Brain microvascular endothelial cell (primary cell): Measurements from ENCODE around the gene ACP1.

ENCODE experiments used
- DNase-seq: peaks from one replicate; pipeline ENCODE4 v3.0.0-alpha.2; 2020
- H3K27ac ChIP-seq: fragments of 250-450 bp; sonication (Bioruptor Pico); 2 replicates; pipeline ENCODE4 v1.5.1; 2020; ENCODE audit warnings: mild to moderate bottlenecking, moderate library complexity
- H3K27me3 ChIP-seq: fragments of 250-450 bp; sonication (Bioruptor Pico); replicated peaks from 2 replicates; pipeline ENCODE4 v1.5.1; 2020; ENCODE audit warnings: mild to moderate bottlenecking
- H3K36me3 ChIP-seq: fragments of 250-450 bp; sonication (Bioruptor Pico); replicated peaks from 2 replicates; pipeline ENCODE4 v1.5.1; 2020; ENCODE audit warnings: mild to moderate bottlenecking
- H3K4me3 ChIP-seq: 2 replicates; pipeline ENCODE4 v1.5.1; 2011; ENCODE audit warnings: low read depth, mild to moderate bottlenecking, control low read depth, low read length, moderate library complexity
- CTCF ChIP-seq: IDR thresholded peaks from 2 replicates; pipeline ENCODE4 v1.5.1; 2011; ENCODE audit warnings: low read depth, mild to moderate bottlenecking, moderate library complexity, low read length, control low read depth, inconsistent platforms; ENCODE audit errors: missing control alignments
- in situ Hi-C: cut with HindIII; loops from 2 replicates; pipeline ENCODE4 v1.10.0; 2017; ENCODE audit warnings: low sequenced_read_pairs, low pct_ligation_motif_present

Gene ACP1

GRCh38 chr2:287471-287885 is 22.7 kb downstream of the ACP1 start:
- in situ Hi-C loops: no loop called here

GRCh38 chr2:287911-288757 is 23.4 kb downstream of the ACP1 start, which contains the start of gene ALKAL2:
ALKAL2 (minus strand) TSS chr2:288091; CDS start chr2:287835, 256 bp downstream.
- in situ Hi-C loops: no loop called here
- Histone ChIP-seq H3K36me3 (no peaks in the 10 kb centered on the region), H3K27ac (no peak within 1 kb of the TSS), H3K27me3 (peaks cover 16% of the 10 kb centered on the region), H3K4me3 (peak within 1 kb of the TSS; percentile 16)
- no peak for DNase-seq
- TF ChIP-seq CTCF: no peak

More at GRCh38 chr2:287471-287885, 22.7 kb downstream of the ACP1 start:
- no peaks in the 10 kb centered on the region for H3K36me3 ChIP-seq
- no peak for DNase-seq
- peak overlapping the region; percentile 16 for H3K4me3 ChIP-seq
- peaks cover 16% of the 10 kb centered on the region for H3K27me3 ChIP-seq
- no peak for TF ChIP-seq CTCF
- H3K27ac ChIP-seq: no peak overlapping the region

DNA sequence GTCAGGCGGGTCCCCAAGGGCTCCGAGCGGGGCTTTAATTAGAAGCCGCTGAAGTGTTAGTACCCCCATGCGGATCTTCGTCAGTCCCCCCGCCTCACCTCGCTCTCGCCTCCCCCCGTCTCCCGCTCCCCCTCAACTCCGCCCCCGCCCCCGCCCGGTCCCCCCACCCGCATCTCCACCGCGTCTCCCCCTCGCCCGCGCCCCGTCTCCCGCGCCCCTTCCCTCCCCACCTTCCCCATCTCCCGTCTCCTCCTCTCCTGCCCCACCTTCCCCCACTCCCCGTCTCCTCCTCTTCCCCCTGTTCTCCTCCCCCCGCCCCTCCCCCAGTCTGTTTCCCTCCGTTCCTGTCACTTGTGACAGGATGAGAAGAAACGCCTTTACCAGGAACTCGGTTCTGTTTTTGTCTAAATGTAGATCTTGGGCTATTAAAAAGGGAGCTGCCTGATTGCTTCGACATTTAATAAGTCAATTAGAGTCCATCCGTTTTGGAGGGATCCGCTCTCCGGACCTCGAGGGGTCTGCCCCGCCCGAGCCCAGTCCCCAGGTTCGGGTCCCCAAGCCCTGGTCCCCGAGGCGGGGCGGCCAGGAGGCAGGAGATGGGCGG is 24.1 kb downstream of the ACP1 start:
- DNase-seq: no peak
- peaks cover 16% of the 10 kb centered on the region for H3K27me3 ChIP-seq
- in situ Hi-C loops: no loop called here

GRCh38 chr2:289362-290089 is 24.8 kb downstream of the ACP1 start:
- DNase-seq: no peak
- in situ Hi-C loops: no loop called here
- H3K4me3 ChIP-seq: peak overlapping the region; percentile 49
- H3K36me3 ChIP-seq: no peaks in the 10 kb centered on the region
- no peak overlapping the region for H3K27ac ChIP-seq
- TF ChIP-seq CTCF: no peak
- H3K27me3 ChIP-seq: peaks cover 16% of the 10 kb centered on the region

More for the DNA sequence above, 24.1 kb downstream of the ACP1 start:
- no peak for TF ChIP-seq CTCF
- H3K4me3 ChIP-seq: peak overlapping the region; percentile 49
- H3K36me3 ChIP-seq: no peaks in the 10 kb centered on the region
- H3K27ac ChIP-seq: no peak overlapping the region

- Histone ChIP-seq H3K36me3 (no peaks in the 10 kb centered on the region), H3K27me3 (peaks cover 16% of the 10 kb centered on the region), H3K27ac (no peak overlapping the region), H3K4me3 (peak overlapping the region; percentile 49)
- peak; percentile 90 for TF ChIP-seq CTCF
- in situ Hi-C loops: no loop called here
- peak; percentile 61 for DNase-seq
Observed at GRCh38 chr2:290090-290722, 25.5 kb downstream of the ACP1 start.
